Eye (tissue), 1 donor: ENCODE results near the gene POLR3H.

Experiments
- DNase-seq: peaks from one replicate; pipeline ENCODE4 v3.0.0-alpha.2; 2015

POLR3H gene

DNA sequence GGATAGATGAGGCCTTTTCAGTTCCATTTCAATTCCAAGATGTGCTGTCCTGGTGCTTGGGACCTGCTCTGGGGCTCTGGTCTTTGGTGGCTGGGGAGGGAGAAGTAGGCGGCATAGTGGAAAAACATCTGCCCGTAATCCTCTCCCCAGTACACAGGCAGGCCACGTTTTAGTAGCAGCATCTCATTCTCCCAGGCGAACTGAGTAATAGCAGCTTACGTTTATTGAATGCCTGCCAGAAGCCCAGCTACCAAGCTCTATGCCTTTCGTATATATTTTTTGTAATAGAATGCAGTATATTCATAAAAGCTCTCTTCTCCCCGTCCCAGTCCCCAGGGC lies 63.9 kb downstream of the POLR3H start:
- DNase-seq: peak; percentile 15

DNA sequence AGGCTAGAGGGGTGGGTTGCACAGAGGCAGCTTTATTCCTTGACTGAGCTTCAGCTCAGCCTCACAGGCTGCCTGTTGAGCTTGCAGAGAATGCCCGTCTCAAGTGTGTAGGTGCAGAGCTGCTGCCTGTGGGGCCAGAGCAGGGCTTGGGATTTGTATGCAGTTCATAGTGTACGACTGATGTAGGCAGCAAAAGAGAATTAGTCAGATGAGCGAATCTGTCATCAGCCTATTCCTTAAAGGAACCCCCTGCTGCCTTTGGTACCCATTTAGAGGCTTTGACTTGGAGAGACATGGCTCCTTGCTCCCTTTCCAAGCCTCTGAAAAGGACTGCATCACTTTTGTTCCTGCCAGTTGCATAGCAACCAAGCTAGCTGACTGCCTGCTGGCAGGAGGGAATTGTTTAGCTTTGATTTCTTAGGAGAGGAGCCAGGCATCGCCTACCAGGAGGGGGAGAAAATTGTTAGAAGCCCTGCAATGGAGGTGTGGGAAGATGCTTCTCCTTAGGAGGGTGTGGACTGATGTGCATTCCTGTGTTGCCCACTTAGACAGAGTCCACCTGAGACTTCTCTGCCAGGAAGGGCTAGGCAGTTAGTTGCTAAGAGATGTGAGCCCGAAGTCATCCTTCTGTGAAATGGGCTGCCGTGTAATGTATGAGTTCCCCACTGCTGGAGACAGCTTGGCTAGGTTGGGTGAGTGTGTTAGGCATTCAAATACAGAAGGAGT lies 64.4 kb downstream of the POLR3H start:
- peak; percentile 79 for DNase-seq

DNA sequence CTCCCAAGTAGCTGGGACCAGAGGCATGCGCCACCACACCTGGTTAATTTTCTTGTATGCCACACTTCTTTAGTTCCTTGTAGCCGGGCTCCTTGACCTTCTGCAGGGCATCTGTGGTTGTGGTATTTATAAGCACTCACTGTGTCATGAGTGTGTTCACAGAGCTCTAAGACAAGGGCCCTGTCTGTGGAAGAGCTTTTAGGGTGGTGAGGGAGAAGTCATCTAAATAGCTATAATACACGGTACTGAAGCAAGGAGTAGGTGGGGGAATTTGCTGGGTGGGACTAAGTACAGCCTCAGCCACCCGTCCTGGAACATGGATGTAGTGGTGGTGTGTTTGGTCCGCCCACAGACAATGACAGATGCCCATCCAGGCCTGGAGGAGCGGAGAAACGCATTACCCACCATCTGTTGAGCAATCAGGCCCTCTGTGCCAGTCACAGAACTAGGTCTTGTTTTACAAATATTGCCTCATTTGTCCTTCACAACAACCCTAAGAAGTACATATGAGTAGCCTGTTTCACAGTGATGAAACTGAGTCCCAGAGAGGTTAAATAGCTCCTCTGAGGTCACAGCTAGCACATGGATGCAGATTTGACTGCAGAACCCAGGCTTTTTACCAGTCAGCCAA lies 65.3 kb downstream of the POLR3H start:
- peak; percentile 19 for DNase-seq

DNA sequence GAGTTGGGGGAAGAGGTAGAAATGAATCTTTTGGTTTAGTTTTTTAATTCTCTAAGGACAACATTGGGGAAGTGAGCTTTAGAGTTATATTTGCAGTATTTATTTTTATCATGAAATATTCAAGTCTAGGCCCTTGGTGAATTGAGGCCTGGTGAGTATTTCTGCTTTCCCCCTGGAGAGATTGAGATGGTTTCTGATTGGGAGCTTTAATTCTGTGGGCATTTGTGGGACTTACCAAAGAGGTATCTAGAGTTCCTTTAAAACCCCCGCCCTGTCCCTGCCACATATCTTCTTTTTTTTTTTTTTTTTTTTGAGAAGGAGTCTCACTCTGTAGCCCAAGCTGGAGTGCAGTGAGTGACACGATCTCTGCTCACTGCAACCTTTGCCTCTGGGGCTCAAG lies 65.8 kb downstream of the POLR3H start:
- DNase-seq: no peak
